Glomerular visceral epithelial cell (primary cell): ENCODE data around the gene FBXO17.

Source experiments
- DNase-seq: peaks from one replicate; pipeline ENCODE4 v3.0.0-alpha.2; 2016; ENCODE audit errors: extremely low spot score

The FBXO17 gene

DNA sequence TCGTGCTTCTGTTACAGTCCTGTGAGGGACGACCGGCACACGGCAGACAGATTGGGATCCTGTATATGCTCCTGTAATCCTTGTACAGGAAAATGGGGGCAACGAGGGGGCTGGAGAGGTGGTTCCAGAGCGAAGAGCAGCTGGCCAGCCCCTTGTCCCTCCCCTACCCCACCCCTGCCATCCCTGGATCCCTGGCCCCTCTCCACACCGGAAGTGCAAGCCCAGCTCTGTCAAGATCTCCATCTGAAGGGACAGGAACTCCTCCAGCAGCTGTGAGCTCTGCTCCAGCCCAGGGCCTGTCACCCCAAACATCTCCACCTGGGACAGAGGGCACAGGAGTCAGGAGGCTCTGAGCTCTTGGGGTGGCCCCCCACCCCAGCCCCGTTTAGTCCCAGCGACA is 58.0 kb downstream of the FBXO17 start:
- DNase-seq = no peak

DNA sequence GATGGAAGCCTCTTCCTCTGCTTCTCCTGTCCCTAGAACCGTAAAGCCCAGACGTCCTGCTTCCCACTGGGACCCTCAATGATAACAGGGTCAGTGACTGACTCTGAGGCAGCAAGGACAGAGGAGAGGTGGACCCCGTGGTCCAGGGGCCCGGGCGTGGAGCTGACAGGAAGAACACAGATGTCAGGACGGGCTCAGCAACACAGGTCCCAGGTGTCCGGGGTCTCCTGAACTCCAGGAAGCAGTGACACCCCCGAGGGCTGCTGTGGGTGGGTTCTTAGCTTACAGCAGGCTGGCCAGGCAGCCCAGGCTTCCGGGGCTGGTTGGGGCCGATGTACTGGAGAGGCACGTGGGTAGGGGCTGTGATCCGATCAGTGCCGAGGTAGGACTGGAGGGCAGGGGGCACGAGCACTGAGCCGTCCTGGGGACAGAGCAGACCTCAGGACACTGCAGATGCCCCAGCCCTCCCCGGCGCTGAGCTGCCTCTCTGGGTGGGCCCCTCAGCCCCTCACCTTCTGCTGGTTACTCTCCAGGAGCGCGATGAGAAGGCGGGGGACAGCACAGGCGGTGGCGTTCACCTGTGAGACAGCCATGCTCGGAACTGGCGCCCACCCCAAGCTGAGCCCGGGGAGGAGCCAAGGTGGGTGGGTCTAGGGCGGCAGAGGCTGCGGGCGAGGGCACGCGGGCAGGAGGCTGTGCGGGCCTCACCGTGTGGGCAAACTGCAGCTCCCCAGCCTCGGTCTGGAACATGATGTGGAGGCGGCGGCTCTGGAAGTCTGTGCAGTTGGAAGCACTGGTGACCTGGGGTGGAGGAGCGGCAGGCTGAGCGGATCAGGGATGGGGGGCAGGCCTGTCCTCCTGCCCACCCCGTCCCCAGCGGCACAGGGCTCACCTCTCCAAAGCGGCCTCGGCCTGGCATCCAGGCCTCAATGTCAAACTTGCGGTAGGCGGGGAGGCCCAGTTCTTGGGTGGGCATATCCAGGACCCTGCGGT is 59.9 kb downstream of the FBXO17 start:
- no peak for DNase-seq

DNA sequence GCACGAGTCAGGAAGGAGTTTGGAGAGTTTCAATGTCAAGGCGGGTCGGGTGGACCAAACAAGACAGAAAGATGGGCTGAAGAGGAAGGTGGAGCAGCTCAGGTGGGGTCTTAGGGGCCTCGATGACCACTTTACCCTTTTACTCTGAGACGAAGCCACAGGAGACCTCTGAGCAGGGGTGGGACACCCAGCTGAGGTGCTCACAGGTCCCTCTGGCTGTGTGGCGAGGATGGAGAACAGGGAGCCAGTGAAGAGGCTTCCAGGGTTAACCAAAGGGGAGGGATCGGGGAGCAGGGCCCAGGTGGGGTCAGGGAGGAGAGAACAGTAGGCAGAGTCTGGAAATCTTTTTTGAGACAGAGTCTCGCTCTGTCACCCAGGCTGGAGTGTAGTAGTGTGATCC is 61.6 kb downstream of the FBXO17 start:
- DNase-seq = no peak

DNA sequence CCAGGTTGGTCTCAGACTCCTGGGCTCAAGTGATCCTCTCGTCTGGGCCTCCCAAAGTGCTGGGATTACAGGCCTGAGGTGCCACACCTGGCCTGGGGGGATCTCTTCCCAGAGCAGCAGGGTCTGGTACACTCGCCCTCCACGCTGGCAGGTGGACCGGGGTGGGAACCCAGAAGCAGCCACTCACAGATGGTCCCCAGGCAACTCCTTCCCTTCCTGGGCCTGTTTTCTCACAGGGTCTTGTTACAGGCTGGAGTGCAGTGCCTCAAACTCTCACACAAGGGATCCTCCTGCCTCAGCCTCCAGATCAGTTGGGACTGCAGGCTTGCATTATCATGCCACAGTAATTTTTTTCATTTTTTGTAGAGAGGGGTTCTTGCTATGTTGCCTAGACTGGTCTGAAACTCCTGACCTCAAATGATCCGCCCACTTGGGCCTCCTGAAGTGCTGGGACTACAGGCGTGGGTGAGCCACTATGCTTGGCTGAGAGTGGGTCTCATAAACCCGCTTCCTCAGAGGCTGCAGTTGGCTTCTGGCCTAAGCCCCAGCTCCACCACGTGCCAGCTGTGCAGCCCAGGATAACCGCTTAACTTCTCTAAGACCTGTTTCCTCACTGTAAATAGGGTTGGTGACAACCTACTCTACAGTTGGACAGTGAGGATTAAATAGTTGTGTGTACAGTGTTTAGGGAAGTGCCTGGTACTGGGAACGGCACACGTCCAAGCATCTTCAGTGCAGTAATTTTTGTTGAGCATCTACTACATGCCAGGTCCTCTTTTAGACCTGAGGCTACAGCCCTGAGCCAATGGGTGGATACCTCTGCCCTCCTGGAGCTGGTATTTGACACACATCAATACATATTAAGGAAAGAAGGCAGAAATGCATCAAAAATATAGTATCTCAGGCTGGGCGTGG is 62.7 kb downstream of the FBXO17 start:
- DNase-seq = no peak

DNA sequence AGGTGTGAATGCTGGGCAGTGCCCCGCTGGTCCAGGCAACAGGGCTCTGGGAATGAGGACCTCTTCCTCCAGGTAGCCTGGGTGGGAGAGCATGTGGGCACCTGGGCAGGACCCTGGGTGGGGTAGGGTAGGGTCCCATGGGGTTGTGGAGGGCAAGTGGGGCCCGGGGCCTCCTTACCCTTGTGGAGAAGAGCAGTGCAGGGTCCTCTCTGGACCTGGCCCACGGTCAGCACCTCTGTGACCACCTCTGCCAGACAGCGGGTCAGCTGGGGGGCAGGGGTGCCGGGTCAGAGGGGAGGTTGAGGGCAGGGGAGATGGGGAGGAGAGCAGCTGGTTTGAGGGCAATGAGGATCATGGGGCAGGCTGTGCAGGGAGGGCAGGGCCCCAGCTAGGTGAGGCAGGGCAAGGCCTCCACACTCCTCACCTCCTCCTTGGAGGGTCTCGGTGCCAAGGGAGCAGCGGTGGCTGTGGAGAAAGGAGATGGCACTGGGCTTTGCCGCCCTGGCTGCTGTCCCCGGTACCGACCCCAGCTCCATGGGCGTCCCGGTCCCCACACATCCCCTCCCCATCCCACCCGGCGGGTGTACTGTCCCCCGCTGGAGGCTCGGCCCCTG is 64.0 kb downstream of the FBXO17 start:
- DNase-seq = no peak

DNA sequence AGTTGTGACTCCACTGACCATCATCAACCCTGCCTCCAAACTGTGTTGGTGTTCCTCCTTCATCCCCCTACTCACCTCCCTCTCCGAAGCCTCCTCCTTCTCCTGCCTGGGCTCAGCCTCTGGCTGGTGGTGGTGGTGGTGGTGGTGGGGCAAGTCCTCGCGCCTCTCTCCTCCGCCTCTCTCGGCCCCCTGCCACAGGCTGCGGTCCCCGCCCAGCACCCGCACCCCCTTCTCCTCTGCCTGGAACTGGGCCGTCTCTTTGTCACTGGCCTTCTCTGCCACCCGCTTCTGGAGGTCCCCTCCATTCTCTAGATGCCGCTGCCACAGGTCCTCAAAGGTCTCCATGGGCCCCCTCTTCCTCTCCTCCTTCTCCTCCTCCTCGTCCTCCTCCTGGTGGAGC is 65.1 kb downstream of the FBXO17 start:
- DNase-seq = no peak

DNA sequence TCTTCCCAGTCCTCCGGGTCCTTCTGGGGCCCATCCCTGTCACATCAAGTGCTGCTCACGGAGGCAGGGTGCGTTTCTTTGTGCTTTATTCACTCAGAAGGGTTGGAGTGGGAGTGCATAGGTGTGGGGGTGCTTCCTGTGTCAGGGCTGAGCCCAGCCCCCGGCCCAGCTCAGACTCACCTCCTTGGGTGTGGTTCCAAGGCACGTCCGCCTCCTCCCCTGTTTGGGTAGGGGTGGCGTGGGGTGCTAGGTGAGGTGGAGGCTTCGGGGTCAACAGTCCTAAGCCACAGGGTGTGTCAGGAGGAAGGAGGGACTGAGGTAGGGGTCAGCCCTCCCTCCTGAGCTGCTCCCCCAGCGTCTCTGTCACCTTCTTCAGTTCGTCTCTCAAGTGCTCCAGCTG is 66.6 kb downstream of the FBXO17 start:
- no peak for DNase-seq

DNA sequence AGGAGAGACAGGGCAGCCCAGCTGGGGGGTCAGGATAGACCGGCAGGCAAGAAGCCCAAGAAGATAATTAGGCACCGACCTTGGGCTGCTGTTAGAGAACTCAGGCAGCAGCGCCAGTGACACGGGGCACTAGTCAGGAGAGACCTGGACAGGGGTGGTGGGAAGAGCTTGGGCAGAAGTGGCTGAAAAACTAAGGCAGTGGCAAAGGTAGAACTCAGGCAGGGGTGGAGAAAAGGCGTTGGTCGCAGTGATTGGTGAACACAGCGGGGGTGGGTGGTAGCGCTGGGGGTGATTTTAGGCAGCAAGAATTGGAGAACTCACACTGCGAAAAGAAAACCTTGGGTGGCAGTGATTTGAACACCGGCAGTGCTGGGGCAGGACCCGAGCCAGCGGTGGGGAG is 67.9 kb downstream of the FBXO17 start:
- DNase-seq = no peak

DNA sequence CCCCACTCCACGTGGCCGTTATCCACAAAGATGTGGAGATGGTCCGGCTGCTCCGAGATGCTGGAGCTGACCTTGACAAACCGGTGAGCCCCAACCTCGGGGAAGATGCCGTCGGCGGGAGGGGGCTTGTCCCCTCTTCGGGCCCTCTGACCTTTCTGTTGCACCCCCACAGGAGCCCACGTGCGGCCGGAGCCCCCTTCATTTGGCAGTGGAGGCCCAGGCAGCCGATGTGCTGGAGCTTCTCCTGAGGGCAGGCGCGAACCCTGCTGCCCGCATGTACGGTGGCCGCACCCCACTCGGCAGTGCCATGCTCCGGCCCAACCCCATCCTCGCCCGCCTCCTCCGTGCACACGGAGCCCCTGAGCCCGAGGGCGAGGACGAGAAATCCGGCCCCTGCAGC is 68.3 kb downstream of the FBXO17 start:
- no peak for DNase-seq

DNA sequence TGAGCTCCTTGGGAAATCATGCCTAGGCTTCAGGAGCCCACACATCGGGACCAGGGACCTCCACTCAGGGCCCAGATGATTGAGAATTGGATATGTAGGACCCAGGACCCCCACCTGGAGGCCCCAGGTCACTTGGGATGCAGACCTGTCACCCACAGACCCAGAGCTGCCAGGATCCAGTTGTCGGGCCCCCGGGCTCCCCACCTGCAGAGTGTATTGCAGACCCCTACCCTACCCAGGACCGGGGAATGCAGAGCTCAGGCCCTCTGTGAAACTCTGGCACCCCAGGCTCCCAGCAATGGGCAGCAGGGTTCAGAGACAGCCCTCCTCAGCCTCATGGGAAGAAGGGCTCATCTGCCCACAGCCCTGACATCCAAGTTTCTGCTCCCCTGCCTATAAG is 69.9 kb downstream of the FBXO17 start:
- no peak for DNase-seq

DNA sequence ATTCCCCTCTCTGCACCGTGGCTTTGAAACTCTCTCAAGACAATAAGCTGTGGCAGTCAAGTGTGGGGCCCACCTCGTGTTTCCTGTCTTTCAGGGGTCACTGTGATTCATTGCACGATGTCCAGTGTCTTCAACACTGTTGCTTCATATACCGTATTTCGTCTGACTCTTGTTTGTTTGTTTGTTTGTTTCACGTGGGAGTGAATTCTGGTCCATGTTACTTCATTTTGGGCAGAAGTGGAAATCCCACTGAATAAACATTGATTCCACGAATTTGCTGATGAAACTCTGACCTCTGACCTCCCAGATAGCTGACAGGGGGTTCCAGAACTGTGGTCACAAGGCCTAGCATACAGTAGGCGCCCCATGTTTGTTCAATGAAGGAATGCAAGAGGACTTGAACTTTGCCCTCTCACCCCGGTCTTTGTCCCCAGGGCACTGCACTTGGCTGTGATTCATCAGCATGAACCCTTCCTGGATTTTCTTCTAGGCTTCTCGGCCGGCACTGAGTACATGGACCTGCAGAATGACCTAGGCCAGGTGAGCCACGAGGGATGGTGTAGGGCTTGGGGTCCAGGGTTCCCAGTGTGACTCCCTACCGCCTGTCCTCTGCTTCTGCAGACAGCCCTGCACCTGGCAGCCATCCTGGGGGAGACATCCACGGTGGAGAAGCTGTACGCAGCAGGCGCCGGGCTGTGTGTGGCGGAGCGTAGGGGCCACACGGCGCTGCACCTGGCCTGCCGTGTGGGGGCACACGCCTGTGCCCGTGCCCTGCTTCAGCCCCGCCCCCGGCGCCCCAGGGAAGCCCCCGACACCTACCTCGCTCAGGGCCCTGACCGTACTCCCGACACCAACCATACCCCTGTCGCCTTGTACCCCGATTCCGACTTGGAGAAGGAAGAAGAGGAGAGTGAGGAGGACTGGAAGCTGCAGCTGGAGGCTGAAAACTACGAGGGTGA is 70.7 kb downstream of the FBXO17 start:
- DNase-seq = no peak

DNA sequence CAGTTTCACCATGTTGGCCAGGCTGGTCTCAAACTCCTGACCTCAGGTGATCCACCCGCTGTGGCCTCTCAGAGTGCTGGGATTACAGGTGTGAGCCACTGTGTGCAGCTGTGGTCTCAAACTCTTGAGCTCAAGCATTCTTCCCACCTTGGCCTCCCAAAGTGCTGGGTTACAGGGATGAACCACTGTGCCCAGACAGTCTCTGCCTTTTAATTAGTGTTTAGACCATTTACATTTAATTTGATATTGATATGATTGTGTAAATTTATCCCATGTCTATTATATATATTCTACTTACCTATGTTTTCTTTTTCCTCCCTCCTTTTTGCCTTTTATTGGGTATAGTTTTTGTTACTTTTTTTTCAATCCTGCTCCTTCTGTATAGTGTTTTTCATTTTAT is 73.9 kb downstream of the FBXO17 start:
- DNase-seq = no peak

DNA sequence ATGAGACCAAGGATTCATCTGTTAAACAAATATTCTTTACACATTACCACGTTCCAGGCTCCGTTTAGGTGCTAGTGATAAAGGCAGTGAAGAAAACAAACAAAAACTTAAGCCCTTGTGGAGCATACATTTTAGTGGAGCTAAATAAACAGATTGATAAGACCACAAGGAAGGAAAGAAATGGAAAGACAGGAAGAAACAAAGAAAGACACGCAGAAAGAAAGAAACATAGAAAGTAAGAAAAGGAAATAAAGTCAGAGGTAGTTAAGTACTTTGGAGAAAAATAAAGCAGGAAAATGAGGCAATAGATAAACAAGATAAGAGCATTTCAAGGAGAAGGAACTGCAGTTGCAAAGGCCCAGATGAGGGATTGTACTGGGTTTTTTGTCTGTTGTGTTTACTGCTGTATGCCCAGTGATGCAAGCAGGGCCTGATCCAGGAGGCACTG is 74.8 kb downstream of the FBXO17 start:
- DNase-seq = no peak

DNA sequence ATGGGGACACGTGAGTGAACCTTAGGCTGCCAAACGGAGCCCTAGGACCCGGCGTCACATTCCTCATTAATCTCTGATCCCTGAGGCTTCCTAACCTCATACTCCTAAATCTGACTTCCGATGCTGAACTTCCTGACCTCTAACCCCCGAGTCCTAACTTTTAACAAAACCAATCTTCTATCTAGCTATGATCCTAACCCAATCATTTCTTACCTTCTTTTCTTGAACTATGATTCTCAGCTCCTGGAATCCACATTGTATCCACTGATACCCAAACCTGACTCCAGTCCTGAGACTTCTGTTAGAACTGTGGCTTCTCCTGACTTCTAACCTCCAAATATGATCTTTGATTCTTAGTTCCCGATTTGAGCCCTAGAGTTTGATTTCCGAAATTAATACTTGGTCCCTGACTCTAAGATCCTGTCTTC is 75.3 kb downstream of the FBXO17 start:
- DNase-seq = no peak

DNA sequence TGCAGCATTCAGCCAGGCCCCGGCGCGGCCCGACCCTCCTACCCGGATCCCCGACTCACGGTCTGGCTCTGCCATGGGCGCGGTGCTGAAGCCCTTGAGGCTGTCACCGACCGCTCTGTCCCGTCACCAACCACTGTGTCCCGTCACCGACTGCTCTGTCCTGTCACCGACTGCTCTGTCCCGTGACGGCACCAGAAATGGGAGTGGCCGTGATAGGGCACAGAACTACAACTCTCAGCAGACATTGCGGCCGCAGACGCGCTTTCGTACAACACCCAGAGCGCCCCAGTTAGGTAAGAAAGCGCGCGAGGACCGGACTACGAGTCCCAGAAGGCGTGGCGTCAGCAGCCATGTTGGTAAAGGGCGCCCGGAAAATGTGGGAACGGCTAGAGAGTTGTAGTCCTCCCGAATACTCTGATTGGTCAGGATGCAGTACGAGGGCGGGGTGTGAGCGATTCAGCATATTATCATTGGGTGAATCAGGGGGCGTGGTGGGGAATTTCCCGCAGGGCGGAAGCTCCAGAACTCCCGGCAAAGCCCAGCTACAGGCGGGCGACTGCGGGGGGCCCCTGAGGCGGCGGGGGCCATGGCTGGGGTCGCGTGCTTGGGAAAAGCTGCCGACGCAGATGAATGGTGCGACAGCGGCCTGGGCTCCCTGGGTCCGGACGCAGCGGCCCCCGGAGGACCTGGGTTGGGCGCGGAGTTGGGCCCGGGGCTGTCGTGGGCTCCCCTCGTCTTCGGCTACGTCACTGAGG is 75.9 kb downstream of the FBXO17 start, which contains the start of the genes NFKBIB and SIRT2:
TSS of gene NFKBIB (plus strand) at position 523 of the 755 bp plus-strand sequence. CDS start at position 587, 64 bp downstream.
TSS of gene SIRT2 (minus strand) at position 172 of the 755 bp plus-strand sequence. CDS start at position 75, 97 bp downstream.
- peak; percentile 99 for DNase-seq

DNA sequence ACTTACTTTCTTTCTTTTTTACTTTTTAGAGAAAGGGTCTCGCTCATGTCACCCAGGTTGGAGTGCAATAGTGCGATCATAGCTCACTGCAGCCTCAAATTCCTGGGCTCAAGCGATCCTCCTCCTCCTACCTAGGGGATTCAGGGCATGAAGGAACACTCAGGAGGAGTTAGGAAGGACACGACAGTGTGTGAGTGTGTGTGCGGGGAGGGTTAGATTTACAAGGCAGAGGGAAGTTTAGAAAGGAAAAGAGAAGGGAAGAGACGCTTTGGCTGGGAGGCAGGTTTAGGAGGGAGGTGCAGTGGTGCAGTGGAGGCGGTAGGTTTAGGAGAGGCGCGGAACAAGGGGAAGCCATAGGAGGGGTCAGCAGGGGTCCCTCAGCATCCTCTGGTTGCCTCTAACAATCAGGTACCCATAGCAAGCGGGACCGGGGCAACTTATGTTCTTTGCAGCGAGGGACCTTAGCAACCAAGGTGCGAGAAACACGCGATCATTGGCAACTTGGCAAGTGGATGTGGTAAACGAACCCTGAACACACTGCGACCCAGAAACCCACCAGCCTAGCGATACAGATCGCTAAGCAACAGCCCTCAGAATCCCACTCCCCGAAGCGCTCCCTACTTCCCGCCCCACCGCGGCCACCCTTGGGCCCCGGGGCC is 76.6 kb downstream of the FBXO17 start:
- peak; percentile 17 for DNase-seq

DNA sequence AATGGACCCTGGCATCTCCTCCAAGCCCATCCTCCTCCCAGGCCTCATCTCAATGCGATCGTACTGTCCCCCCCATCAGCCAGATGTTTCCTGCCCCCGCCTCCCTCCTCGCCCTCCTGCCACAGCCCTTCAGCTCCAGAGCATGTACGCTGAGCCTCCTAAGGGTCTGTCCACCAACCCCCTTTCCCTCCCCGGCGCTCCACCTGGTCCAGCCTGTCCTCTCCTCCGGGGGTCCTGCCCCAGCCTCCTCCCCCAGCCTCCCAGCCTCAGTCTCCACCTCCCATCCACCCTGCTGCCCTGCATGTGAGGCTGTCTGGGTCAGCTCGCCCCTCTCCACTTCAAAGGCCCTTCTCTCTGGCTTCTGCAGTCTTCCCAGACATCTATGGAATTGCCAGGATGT is 80.6 kb downstream of the FBXO17 start:
- DNase-seq = no peak

DNA sequence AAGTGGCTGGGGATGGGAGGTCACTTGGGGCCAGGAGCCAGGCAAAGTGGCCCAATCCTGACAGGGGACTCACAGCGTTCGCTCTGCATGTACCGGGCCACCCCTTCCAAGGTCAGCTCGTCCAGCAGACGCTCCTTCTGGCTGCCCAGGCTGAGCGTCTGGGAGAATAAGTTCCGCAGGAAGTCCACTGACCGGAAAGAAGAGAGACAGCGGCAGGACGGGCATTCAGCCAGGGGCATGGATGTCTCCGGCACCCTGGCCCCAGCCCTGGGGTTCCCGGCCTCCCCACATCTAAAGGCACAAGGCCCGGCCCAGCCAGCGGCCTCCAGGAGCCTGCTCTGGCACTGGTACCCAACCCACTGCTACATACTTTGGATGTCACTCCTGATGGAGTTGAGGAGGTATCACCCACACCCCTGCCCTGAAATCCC is 82.2 kb downstream of the FBXO17 start:
- DNase-seq = no peak

DNA sequence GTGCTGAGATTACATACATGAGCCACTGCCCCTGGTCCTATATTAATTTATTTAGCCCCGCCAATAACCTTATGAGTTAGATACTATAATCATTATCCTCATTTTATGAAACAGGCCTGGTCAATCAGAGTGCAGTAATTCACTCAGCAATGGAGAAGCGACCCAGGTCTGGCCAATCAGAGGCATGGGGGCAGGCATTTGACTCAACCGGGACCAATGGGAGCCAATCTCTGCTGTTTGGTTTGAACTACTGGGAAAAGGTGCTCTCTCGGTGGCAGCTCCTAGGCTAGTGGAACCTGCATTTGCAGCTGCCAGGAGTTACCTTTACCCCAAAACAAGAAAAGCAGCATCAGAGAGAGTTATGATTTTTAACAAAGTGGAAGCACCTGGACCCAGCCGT is 82.7 kb downstream of the FBXO17 start:
- DNase-seq = no peak
